ENCODE data around the gene TIE1.

Gene TIE1

GRCh38 chr1:43299101-43299500 is 1.7 kb upstream of the TIE1 start:
- TF ChIP-seq CTCF (IDR thresholded peaks at IDR 0.05; ENCODE audit: low read depth, low read length): no peak
- no peak for DNase-seq (ENCODE audit: low read depth in 2 of 2)
- H3K4me3 ChIP-seq (replicated peaks in 1 of 2; ENCODE audit: low read depth in 2 of 2, low read length in 2 of 2): no peak overlapping the region

GRCh38 chr1:43302201-43302600 is 1.4 kb downstream of the TIE1 start:
- no peak overlapping the region for H3K4me3 ChIP-seq (replicated peaks in 1 of 2; ENCODE audit: low read depth in 2 of 2, low read length in 2 of 2)
- no peak for TF ChIP-seq CTCF (IDR thresholded peaks at IDR 0.05; ENCODE audit: low read depth, low read length)
- DNase-seq (ENCODE audit: low read depth in 2 of 2): no peak

- peak in 1 of 2 donors; percentile 33 for DNase-seq (ENCODE audit: low read depth in 2 of 2)
- no peak overlapping the region for H3K4me3 ChIP-seq (replicated peaks in 1 of 2; ENCODE audit: low read depth in 2 of 2, low read length in 2 of 2)
- TF ChIP-seq CTCF (IDR thresholded peaks at IDR 0.05; ENCODE audit: low read depth, low read length): no peak
Observed at GRCh38 chr1:43302721-43303470, 2.1 kb downstream of the TIE1 start.

GRCh38 chr1:43303471-43304313 is 2.9 kb downstream of the TIE1 start:
- no peak for DNase-seq (ENCODE audit: low read depth in 2 of 2)
- TF ChIP-seq CTCF (IDR thresholded peaks at IDR 0.05; ENCODE audit: low read depth, low read length): no peak
- H3K4me3 ChIP-seq (replicated peaks in 1 of 2; ENCODE audit: low read depth in 2 of 2, low read length in 2 of 2): no peak overlapping the region

- H3K4me3 ChIP-seq (replicated peaks in 1 of 2; ENCODE audit: low read depth in 2 of 2, low read length in 2 of 2): no peak overlapping the region
- DNase-seq (ENCODE audit: low read depth in 2 of 2): no peak
- TF ChIP-seq CTCF (IDR thresholded peaks at IDR 0.05; ENCODE audit: low read depth, low read length): no peak
Observed at GRCh38 chr1:43304314-43304681, 3.5 kb downstream of the TIE1 start.

GRCh38 chr1:43304771-43305300 is 4.1 kb downstream of the TIE1 start:
- no peak for DNase-seq (ENCODE audit: low read depth in 2 of 2)
- no peak overlapping the region for H3K4me3 ChIP-seq (replicated peaks in 1 of 2; ENCODE audit: low read depth in 2 of 2, low read length in 2 of 2)
- no peak for TF ChIP-seq CTCF (IDR thresholded peaks at IDR 0.05; ENCODE audit: low read depth, low read length)

All from cardiac fibroblast (primary cell).